ENCODE results near the gene NRP2. TPM values are rescaled to one million over a fixed set of nuclear protein-coding genes. Genes with fewer than 3 reads are reported as not detected.

The NRP2 gene
- total RNA-seq, 1 donor from 2014 or later = 76.7 TPM

DNA sequence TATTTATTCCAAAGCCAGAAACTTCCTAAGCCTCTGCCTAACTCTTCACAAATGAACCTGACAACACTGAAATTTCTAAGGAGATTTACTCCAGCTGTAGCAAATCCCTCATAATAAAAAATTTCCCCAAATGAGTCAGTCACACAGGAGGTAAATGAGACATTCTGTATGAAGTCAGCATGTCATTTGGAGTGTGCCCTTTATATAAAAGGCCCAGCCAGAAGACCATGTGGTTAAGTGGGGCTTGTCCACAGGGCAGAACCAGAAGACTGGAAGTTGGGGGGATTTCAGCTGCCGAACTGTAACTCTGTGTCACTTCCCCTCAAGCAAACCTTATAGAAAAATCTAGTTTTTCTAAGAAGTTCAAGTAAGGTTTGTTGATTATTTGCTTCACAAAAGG is 30.2 kb downstream of the NRP2 start:
- no peak overlapping the region for H3K4me3 ChIP-seq (ENCODE audit: insufficient read depth, low read depth, low read length)
- peaks cover 6% of the 10 kb centered on the region for H3K36me3 ChIP-seq (ENCODE audit: insufficient read depth, low read length)
- H4K20me1 ChIP-seq (ENCODE audit: insufficient read depth, low read length) = no peaks in the 10 kb centered on the region
- DNase-seq (ENCODE audit: low read depth) (peak; percentile 89), FAIRE-seq (no peak)
- no peaks in the 10 kb centered on the region for H3K9me3 ChIP-seq (ENCODE audit: insufficient read depth, low read depth, low read length)
- no peaks in the 10 kb centered on the region for H3K27me3 ChIP-seq (ENCODE audit: insufficient read depth, low read length)
- H3K4me2 ChIP-seq (ENCODE audit: low read length) = peak overlapping the region; percentile 47
- H2AFZ ChIP-seq (ENCODE audit: low read depth, low read length) = no peak overlapping the region
- no peak for TF ChIP-seq CTCF (IDR thresholded peaks at IDR 0.05; ENCODE audit: insufficient read depth, low read depth, low read length)
- no peak for TF ChIP-seq EZH2 (IDR thresholded peaks at IDR 0.05; ENCODE audit: insufficient read depth, low read length)
- H3K79me2 ChIP-seq (ENCODE audit: insufficient read depth, low read length) = peaks cover 36% of the 10 kb centered on the region
- Mint-ChIP-seq H3K4me1 (ENCODE audit: low read depth, unreplicated experiment) (peaks cover 40% of the 10 kb centered on the region), H3K27me3 (ENCODE audit: low read depth, unreplicated experiment) (no peaks in the 10 kb centered on the region), H3K9me3 (ENCODE audit: unreplicated experiment) (no peaks in the 10 kb centered on the region), H3K36me3 (ENCODE audit: low read depth, unreplicated experiment) (peaks cover 2% of the 10 kb centered on the region), H3K4me3 (ENCODE audit: unreplicated experiment) (no peak overlapping the region), H3K27ac (ENCODE audit: unreplicated experiment) (peak overlapping the region; percentile 66)
- peak overlapping the region; percentile 89 for H3K27ac ChIP-seq (ENCODE audit: low read depth, low read length)
- peak overlapping the region; percentile 74 for H3K9ac ChIP-seq (ENCODE audit: low read length)
- H3K4me1 ChIP-seq (ENCODE audit: insufficient read depth, low read length) = peaks cover 55% of the 10 kb centered on the region

GRCh38 chr2:205713086-205713485 is 30.8 kb downstream of the NRP2 start:
- FAIRE-seq (peak; percentile 20), DNase-seq (ENCODE audit: low read depth) (no peak)
- peak overlapping the region; percentile 89 for H3K27ac ChIP-seq (ENCODE audit: low read depth, low read length)
- no peak overlapping the region for H3K4me3 ChIP-seq (ENCODE audit: insufficient read depth, low read depth, low read length)
- no peak for TF ChIP-seq CTCF (IDR thresholded peaks at IDR 0.05; ENCODE audit: insufficient read depth, low read depth, low read length)
- TF ChIP-seq EZH2 (IDR thresholded peaks at IDR 0.05; ENCODE audit: insufficient read depth, low read length) = no peak
- peaks cover 34% of the 10 kb centered on the region for H3K4me1 Mint-ChIP-seq (ENCODE audit: low read depth, unreplicated experiment)
- peaks cover 49% of the 10 kb centered on the region for H3K4me1 ChIP-seq (ENCODE audit: insufficient read depth, low read length)
- no peaks in the 10 kb centered on the region for H3K9me3 ChIP-seq (ENCODE audit: insufficient read depth, low read depth, low read length)
- H2AFZ ChIP-seq (ENCODE audit: low read depth, low read length) = no peak overlapping the region
- H3K4me2 ChIP-seq (ENCODE audit: low read length) = peak overlapping the region; percentile 47
- peak overlapping the region; percentile 74 for H3K9ac ChIP-seq (ENCODE audit: low read length)
- H3K36me3 ChIP-seq (ENCODE audit: insufficient read depth, low read length) = peaks cover 9% of the 10 kb centered on the region
- H3K9me3 Mint-ChIP-seq (ENCODE audit: unreplicated experiment) = no peaks in the 10 kb centered on the region
- no peaks in the 10 kb centered on the region for H3K27me3 Mint-ChIP-seq (ENCODE audit: low read depth, unreplicated experiment)
- peak overlapping the region; percentile 58 for H3K27ac Mint-ChIP-seq (ENCODE audit: unreplicated experiment)
- no peaks in the 10 kb centered on the region for H3K27me3 ChIP-seq (ENCODE audit: insufficient read depth, low read length)
- H4K20me1 ChIP-seq (ENCODE audit: insufficient read depth, low read length) = no peaks in the 10 kb centered on the region
- no peak overlapping the region for H3K4me3 Mint-ChIP-seq (ENCODE audit: unreplicated experiment)
- H3K36me3 Mint-ChIP-seq (ENCODE audit: low read depth, unreplicated experiment) = peaks cover under 1% of the 10 kb centered on the region
- peaks cover 36% of the 10 kb centered on the region for H3K79me2 ChIP-seq (ENCODE audit: insufficient read depth, low read length)

DNA sequence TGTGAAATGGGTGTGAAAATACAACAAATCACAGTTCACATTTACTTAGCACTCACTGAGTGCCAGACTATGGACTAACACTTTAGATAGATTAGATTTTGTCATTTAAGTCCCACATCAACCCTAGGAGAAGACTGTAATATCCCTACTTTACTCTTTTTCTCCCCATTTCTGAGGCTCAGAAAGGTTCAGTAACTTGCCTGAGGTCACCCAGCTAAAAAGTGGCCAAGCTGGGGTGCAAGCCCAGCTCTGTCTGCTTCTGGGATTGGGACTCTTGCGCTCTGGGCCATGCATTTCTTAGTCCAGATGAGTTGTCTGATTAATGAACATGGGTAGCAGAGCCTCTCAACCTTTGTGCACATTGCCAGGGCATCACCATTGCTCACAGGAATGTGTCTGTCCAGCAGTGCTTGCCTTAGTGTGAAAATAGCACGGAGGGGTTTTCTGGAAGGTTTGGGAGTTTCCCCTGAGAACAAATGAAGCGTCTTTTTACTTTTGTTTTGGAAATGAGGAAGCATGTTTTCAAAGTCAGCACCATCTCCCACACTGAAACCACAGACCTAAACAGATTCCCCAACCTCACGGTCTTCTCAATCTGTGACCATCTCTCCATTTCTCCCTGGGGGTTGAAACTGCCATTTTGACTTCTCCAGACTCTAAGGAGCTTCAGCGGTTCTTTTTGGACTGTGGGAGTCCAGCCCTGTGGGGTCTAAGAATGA is 31.9 kb downstream of the NRP2 start:
- FAIRE-seq (no peak), DNase-seq (ENCODE audit: low read depth) (peak; percentile 88)
- Mint-ChIP-seq H3K36me3 (ENCODE audit: low read depth, unreplicated experiment) (peaks cover 4% of the 10 kb centered on the region), H3K9me3 (ENCODE audit: unreplicated experiment) (no peaks in the 10 kb centered on the region), H3K4me3 (ENCODE audit: unreplicated experiment) (no peak overlapping the region), H3K27ac (ENCODE audit: unreplicated experiment) (peak overlapping the region; percentile 89), H3K27me3 (ENCODE audit: low read depth, unreplicated experiment) (peaks cover 2% of the 10 kb centered on the region), H3K4me1 (ENCODE audit: low read depth, unreplicated experiment) (peaks cover 28% of the 10 kb centered on the region)
- Histone ChIP-seq H2AFZ (ENCODE audit: low read depth, low read length) (no peak overlapping the region), H3K9ac (ENCODE audit: low read length) (peak overlapping the region; percentile 65), H3K9me3 (ENCODE audit: insufficient read depth, low read depth, low read length) (no peaks in the 10 kb centered on the region), H4K20me1 (ENCODE audit: insufficient read depth, low read length) (no peaks in the 10 kb centered on the region), H3K4me1 (ENCODE audit: insufficient read depth, low read length) (peaks cover 38% of the 10 kb centered on the region), H3K4me2 (ENCODE audit: low read length) (peak overlapping the region; percentile 41), H3K79me2 (ENCODE audit: insufficient read depth, low read length) (peaks cover 29% of the 10 kb centered on the region), H3K27ac (ENCODE audit: low read depth, low read length) (peak overlapping the region; percentile 89), H3K36me3 (ENCODE audit: insufficient read depth, low read length) (peaks cover 9% of the 10 kb centered on the region), H3K27me3 (ENCODE audit: insufficient read depth, low read length) (no peaks in the 10 kb centered on the region), H3K4me3 (ENCODE audit: insufficient read depth, low read depth, low read length) (no peak overlapping the region)
- TF ChIP-seq EZH2 (IDR thresholded peaks at IDR 0.05; ENCODE audit: insufficient read depth, low read length) = no peak
- no peak for TF ChIP-seq CTCF (IDR thresholded peaks at IDR 0.05; ENCODE audit: insufficient read depth, low read depth, low read length)

All from astrocyte (in vitro differentiated cells and primary cell).